ENCODE results near the gene LIPC. TPM values are rescaled to one million over a fixed set of nuclear protein-coding genes. Genes with fewer than 3 reads are reported as not detected.

Gene LIPC
- total and polyA plus RNA-seq, 9 of the 15 experiments (the other 6 are each of a cell fraction or from before 2014, with no cell fraction given) = 0.07 to 0.41 (median 0.11) TPM; not detected in 2

- no peak overlapping the region for H2AFZ ChIP-seq (ENCODE audit: low read depth, low read length)
- H3K4me2 ChIP-seq (ENCODE audit: insufficient read depth, low read length) = no peak overlapping the region
- no peaks in the 10 kb centered on the region for H3K27me3 ChIP-seq (ENCODE audit: control insufficient read depth in 2 of 2, insufficient read depth in 2 of 2, low read length in 2 of 2)
- CTCF ChIA-PET (ENCODE audit: low intra/inter-chr PET ratio) = no interaction called here
- BruUV-seq (replicated peaks) = no TSS peak
- H3K79me2 ChIP-seq (ENCODE audit: control insufficient read depth, insufficient read depth, low read length) = no peaks in the 10 kb centered on the region
- intact Hi-C loops (cut with micrococcal nuclease) (no loop called here), in situ Hi-C loops (cut with MboI) (no loop called here)
- WGBS (ENCODE audit: insufficient coverage, low coverage, missing lambda C conversion rate) = 81% methylated on average over 14 of the region's 14 CpGs
- H4K20me1 ChIP-seq (replicated peaks; ENCODE audit: control insufficient read depth, insufficient read depth, low read length) = no peaks in the 10 kb centered on the region
- no peaks in the 10 kb centered on the region; the same call in 1 of the 2 replicates for H3K9me3 ChIP-seq (replicated peaks; ENCODE audit: control insufficient read depth, insufficient read depth, low read depth, low read length)
- no peak for FAIRE-seq
- POLR2A ChIA-PET = interaction anchor here (3.6 kb wide), 1 partner anchor 9 kb away, joined by 21 read pairs; no protein-coding TSS in a partner anchor
- no peak for ATAC-seq
- H3K27ac ChIP-seq (ENCODE audit: extremely low read depth, low read depth, low read length) = no peak overlapping the region
- H3K4me3 ChIP-seq = no peak overlapping the region
- DNase-seq (ENCODE audit: extremely low read depth in 1 of 4, low spot score in 3 of 4) = no peak
- H3K36me3 ChIP-seq (ENCODE audit: control insufficient read depth, insufficient read depth, low read length) = no peaks in the 10 kb centered on the region
- no peak overlapping the region for H3K9ac ChIP-seq (ENCODE audit: insufficient read depth in 1 of 2, low read depth in 2 of 2, low read length in 2 of 2)
- no peaks in the 10 kb centered on the region for H3K9me1 ChIP-seq (ENCODE audit: control insufficient read depth, insufficient read depth, low read length)
- H3K4me1 ChIP-seq (replicated peaks in 1 of 2; ENCODE audit: control insufficient read depth in 2 of 2, insufficient read depth in 2 of 2, low read length in 2 of 2) = no peaks in the 10 kb centered on the region
- TF ChIP-seq, protein P1, sequence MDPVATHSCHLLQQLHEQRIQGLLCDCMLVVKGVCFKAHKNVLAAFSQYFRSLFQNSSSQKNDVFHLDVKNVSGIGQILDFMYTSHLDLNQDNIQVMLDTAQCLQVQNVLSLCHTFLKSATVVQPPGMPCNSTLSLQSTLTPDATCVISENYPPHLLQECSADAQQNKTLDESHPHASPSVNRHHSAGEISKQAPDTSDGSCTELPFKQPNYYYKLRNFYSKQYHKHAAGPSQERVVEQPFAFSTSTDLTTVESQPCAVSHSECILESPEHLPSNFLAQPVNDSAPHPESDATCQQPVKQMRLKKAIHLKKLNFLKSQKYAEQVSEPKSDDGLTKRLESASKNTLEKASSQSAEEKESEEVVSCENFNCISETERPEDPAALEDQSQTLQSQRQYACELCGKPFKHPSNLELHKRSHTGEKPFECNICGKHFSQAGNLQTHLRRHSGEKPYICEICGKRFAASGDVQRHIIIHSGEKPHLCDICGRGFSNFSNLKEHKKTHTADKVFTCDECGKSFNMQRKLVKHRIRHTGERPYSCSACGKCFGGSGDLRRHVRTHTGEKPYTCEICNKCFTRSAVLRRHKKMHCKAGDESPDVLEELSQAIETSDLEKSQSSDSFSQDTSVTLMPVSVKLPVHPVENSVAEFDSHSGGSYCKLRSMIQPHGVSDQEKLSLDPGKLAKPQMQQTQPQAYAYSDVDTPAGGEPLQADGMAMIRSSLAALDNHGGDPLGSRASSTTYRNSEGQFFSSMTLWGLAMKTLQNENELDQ (CRISPR knock-in tag; IDR thresholded peaks at IDR 0.05; ENCODE audit: borderline replicate concordance) = no peak
- no peak for TF ChIP-seq ETV6 (IDR thresholded peaks at IDR 0.05; ENCODE audit: borderline replicate concordance in 1 of 2, low read depth in 2 of 2, low read length in 1 of 2)
- TF ChIP-seq ETV6 (CRISPR knock-in tag; IDR thresholded peaks at IDR 0.05; ENCODE audit: borderline replicate concordance) = no peak
- TF ChIP-seq C11orf30 (IDR thresholded peaks at IDR 0.05; ENCODE audit: low read depth) = no peak
- no peak for TF ChIP-seq TCF15 (CRISPR knock-in tag; IDR thresholded peaks at IDR 0.05)
- TF ChIP-seq NCOA2 (IDR thresholded peaks at IDR 0.05; ENCODE audit: partially characterized antibody in 2 of 2) = no peak
- TF ChIP-seq RERE (CRISPR knock-in tag; IDR thresholded peaks at IDR 0.05; ENCODE audit: borderline replicate concordance) = no peak
- no peak for TF ChIP-seq SUPT5H (IDR thresholded peaks at IDR 0.05)
- no peak for TF ChIP-seq HMGXB4 (CRISPR knock-in tag; IDR thresholded peaks at IDR 0.05)
- no peak for TF ChIP-seq ZNF764 (CRISPR knock-in tag; IDR thresholded peaks at IDR 0.05; ENCODE audit: low read depth)
These were observed 143.4 kb downstream of the LIPC start for GRCh38 chr15:58575045-58575786.
